OCI-LY1 (cell line): Measurements from ENCODE around the gene FLG2.

ENCODE experiments used
- EZH2 ChIP-seq: fragments of 200-600 bp; sonication (generic), shearing (Covaris generic); IDR thresholded peaks from 2 replicates; pipeline ENCODE4 v1.8.0; 2017; ENCODE audit warnings: borderline replicate concordance, mixed run types, mild to moderate bottlenecking, antibody characterized with exemption, low read length, moderate library complexity, mixed read lengths
- TF ChIP-seq, protein P1 (sequence below): fragments of 200-600 bp; sonication (generic), shearing (Covaris generic); IDR thresholded peaks from 2 replicates; pipeline ENCODE4 v1.5.1; 2017; ENCODE audit warnings: mild to moderate bottlenecking, antibody characterized with exemption, low read length, moderate library complexity, mixed read lengths

DNA sequence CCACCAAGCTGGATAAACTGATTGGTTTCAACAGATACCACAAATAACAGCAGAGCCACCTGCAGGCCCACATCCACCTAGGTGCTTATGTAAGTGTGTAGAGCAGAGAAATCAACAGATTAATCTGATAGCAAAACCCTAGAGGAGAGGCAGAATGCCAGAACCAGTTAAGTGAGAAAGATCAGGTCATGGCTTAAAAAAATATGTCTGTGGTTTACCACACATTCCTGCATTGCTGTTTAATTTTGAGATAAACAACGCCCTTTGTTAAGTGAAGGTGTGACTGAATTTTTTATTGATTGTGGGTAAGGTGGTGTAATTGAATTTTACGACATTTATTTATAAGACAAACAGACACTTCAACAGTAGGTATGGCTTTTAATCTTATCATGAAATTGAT lies 33.1 kb upstream of the FLG2 start:
- TF ChIP-seq EZH2 = no peak
- TF ChIP-seq, protein P1, sequence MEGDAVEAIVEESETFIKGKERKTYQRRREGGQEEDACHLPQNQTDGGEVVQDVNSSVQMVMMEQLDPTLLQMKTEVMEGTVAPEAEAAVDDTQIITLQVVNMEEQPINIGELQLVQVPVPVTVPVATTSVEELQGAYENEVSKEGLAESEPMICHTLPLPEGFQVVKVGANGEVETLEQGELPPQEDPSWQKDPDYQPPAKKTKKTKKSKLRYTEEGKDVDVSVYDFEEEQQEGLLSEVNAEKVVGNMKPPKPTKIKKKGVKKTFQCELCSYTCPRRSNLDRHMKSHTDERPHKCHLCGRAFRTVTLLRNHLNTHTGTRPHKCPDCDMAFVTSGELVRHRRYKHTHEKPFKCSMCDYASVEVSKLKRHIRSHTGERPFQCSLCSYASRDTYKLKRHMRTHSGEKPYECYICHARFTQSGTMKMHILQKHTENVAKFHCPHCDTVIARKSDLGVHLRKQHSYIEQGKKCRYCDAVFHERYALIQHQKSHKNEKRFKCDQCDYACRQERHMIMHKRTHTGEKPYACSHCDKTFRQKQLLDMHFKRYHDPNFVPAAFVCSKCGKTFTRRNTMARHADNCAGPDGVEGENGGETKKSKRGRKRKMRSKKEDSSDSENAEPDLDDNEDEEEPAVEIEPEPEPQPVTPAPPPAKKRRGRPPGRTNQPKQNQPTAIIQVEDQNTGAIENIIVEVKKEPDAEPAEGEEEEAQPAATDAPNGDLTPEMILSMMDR = no peak
